ENCODE measurements around the gene TEAD2. TPM values are rescaled to one million over a fixed set of nuclear protein-coding genes. Genes with fewer than 3 reads are reported as not detected.
"Not testable (repeated sequence)": the region's sequence is repeated elsewhere in the genome, so short reads cannot be mapped to it uniquely, and the experiment has no call there.

The TEAD2 gene
- total and polyA plus RNA-seq, 2 donors (not counting 1 experiment from before 2014, with no cell fraction given): 5.8 to 12.0 TPM

DNA sequence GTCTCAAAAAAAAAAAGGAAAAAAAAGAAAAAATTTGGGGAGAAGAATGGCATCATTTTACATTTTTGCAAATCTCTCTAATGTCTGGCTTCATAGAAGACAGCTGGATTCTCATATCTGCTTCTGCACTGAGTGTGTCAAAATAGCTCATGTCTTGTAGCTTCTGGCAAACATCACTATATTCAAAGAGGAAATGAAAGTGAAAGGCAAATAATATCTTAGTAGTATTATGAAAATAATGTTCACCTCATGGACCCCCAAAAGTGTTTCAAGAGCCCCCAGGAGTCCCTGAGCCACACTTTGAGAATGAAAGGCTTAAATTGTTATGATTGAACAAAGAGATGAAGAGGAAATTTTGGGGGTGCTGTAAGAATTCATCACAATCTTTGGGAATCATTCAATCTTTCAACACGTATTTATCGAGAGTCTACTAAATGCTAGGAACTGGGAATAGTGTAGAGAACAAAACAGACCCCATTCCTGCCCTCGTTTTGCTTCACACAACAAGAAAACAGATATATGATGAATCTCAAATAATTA, 36.0 kb downstream of the TEAD2 start:
- ATAC-seq (ENCODE audit: low read depth): peak; percentile 60

DNA sequence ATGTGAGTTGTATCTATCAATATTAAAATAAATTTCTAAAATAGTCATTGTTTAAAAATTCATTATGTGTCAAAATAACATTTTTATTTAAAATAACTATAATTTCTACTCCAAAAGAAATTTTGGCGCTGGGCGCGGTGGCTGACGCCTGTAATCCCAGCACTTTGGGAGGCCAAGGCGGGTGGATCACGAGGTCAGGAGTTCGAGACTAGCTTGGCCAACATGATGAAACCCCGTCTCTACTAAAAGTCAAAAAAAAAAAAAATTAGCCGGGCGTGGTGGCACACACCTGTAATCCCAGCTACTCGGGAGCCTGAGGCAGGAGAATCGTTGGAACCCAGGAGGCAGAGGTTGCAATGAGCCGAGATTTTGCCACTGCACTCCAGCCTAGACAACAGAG, 36.5 kb downstream of the TEAD2 start:
- WGBS (ENCODE audit: insufficient coverage): 65% methylated on average over 7 of the region's 13 CpGs
- H3K27me3 ChIP-seq (replicated peaks in 1 of 4; ENCODE audit: control extremely low read depth in 1 of 4, control insufficient read depth in 3 of 4, insufficient read depth in 4 of 4, low read length in 3 of 4); ATAC-seq (ENCODE audit: low read depth); DNase-seq; H3K27me3 Mint-ChIP-seq; H4K20me1 ChIP-seq (ENCODE audit: control insufficient read depth, insufficient read depth, low read length, poor library complexity, severe bottlenecking); H3K9me3 Mint-ChIP-seq (ENCODE audit: insufficient read depth); H2AFZ ChIP-seq (ENCODE audit: insufficient read depth, low read depth, low read length, poor library complexity, severe bottlenecking); H3K36me3 ChIP-seq (replicated peaks in 1 of 2; ENCODE audit: control extremely low read depth in 1 of 2, control insufficient read depth in 1 of 2, extremely low read depth in 1 of 2, insufficient read depth in 2 of 2, low read length in 1 of 2): not testable (repeated sequence)
- Mint-ChIP-seq H3K27ac (peak overlapping the region; percentile 95), H3K4me3 (peak overlapping the region; percentile 77), H3K4me1 (peaks cover 68% of the 10 kb centered on the region)
- H3K4me1 ChIP-seq (ENCODE audit: control insufficient read depth in 2 of 2, insufficient read depth in 2 of 2, low read length in 2 of 2): peaks cover 69 to 75% of the 10 kb centered on the region in 2 donors
- peaks cover 47% of the 10 kb centered on the region for H3K79me2 ChIP-seq (ENCODE audit: control insufficient read depth, insufficient read depth, low read length)
- intact Hi-C loops (cut with micrococcal nuclease): loop anchor here (1.0 to 5.0 kb wide), 3 partner anchors 9 to 37 kb away; partner anchors contain the start of genes DKKL1 and TEAD2
- H3K9ac ChIP-seq (ENCODE audit: low read length): peak overlapping the region; percentile 23
- H3K4me3 ChIP-seq (ENCODE audit: control extremely low read depth in 1 of 5, extremely low read depth in 1 of 5, insufficient read depth in 1 of 5, low read depth in 2 of 5, low read length in 4 of 5): peak overlapping the region in 2 of 5 experiments; percentile 15 to 50
- peaks cover 4 to 32% (median 10%) of the 10 kb centered on the region in 3 donors for H3K9me3 ChIP-seq (ENCODE audit: control extremely low read depth in 1 of 3, control insufficient read depth in 2 of 3, insufficient read depth in 1 of 3, low read length in 2 of 3)
- peak overlapping the region; percentile 69 to 93 for H3K27ac ChIP-seq (ENCODE audit: low read length in 2 of 2)
- CTCF ChIA-PET: interaction anchor here (0.6 to 7.7 kb wide), 18 partner anchors 9 to 600 kb away, joined by 3 to 51 read pairs (median 4); partner anchors contain the start of gene CD37
- POLR2A ChIA-PET: interaction anchor here (0.6 to 5.2 kb wide), 9 partner anchors 9 to 315 kb away, joined by 3 to 59 read pairs (median 4); partner anchors contain the start of gene CD37
- peak overlapping the region; percentile 66 for H3K4me2 ChIP-seq (replicated peaks; ENCODE audit: low read depth, low read length, poor library complexity, severe bottlenecking)

More for the DNA sequence above, 36.0 kb downstream of the TEAD2 start:
- Mint-ChIP-seq H3K27ac (peak overlapping the region; percentile 91), H3K9me3 (ENCODE audit: insufficient read depth) (no peaks in the 10 kb centered on the region), H3K4me3 (peak overlapping the region; percentile 77), H3K4me1 (peaks cover 71% of the 10 kb centered on the region), H3K27me3 (no peaks in the 10 kb centered on the region)
- H3K4me2 ChIP-seq (replicated peaks; ENCODE audit: low read depth, low read length, poor library complexity, severe bottlenecking): peak overlapping the region; percentile 66
- POLR2A ChIA-PET: interaction anchor here (0.5 to 5.2 kb wide), 11 partner anchors 8 to 314 kb away, joined by 3 to 59 read pairs (median 4); partner anchors contain the start of gene CD37
- peak; percentile 76 for DNase-seq
- H3K4me3 ChIP-seq (ENCODE audit: control extremely low read depth in 1 of 5, extremely low read depth in 1 of 5, insufficient read depth in 1 of 5, low read depth in 2 of 5, low read length in 4 of 5): peak overlapping the region in 2 of 5 experiments; percentile 17 to 50
- CTCF ChIA-PET: interaction anchor here (0.6 to 7.7 kb wide), 19 partner anchors 8 to 601 kb away, joined by 3 to 51 read pairs (median 4); partner anchors contain the start of gene CD37
- intact Hi-C loops (cut with micrococcal nuclease): loop anchor here (1.0 to 5.0 kb wide), 3 partner anchors 8 to 36 kb away; partner anchors contain the start of genes DKKL1 and TEAD2
- no CpG with 5 or more reads among the region's 3 CpGs for WGBS (ENCODE audit: insufficient coverage)
- no peak for TF ChIP-seq EZH2 (IDR thresholded peaks at IDR 0.05; ENCODE audit: borderline replicate concordance, insufficient read depth, low read depth, low read length, poor library complexity, severe bottlenecking)
- TF ChIP-seq, protein P1, sequence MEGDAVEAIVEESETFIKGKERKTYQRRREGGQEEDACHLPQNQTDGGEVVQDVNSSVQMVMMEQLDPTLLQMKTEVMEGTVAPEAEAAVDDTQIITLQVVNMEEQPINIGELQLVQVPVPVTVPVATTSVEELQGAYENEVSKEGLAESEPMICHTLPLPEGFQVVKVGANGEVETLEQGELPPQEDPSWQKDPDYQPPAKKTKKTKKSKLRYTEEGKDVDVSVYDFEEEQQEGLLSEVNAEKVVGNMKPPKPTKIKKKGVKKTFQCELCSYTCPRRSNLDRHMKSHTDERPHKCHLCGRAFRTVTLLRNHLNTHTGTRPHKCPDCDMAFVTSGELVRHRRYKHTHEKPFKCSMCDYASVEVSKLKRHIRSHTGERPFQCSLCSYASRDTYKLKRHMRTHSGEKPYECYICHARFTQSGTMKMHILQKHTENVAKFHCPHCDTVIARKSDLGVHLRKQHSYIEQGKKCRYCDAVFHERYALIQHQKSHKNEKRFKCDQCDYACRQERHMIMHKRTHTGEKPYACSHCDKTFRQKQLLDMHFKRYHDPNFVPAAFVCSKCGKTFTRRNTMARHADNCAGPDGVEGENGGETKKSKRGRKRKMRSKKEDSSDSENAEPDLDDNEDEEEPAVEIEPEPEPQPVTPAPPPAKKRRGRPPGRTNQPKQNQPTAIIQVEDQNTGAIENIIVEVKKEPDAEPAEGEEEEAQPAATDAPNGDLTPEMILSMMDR (IDR thresholded peaks at IDR 0.05): no peak
- H2AFZ ChIP-seq (ENCODE audit: insufficient read depth, low read depth, low read length, poor library complexity, severe bottlenecking): peak overlapping the region; percentile 57
- peaks cover 74 to 80% of the 10 kb centered on the region in 2 donors for H3K4me1 ChIP-seq (ENCODE audit: control insufficient read depth in 2 of 2, insufficient read depth in 2 of 2, low read length in 2 of 2)
- H3K36me3 ChIP-seq (replicated peaks in 1 of 2; ENCODE audit: control extremely low read depth in 1 of 2, control insufficient read depth in 1 of 2, extremely low read depth in 1 of 2, insufficient read depth in 2 of 2, low read length in 1 of 2): peaks cover 0 to 5% of the 10 kb centered on the region in 2 experiments
- H3K9me3 ChIP-seq (ENCODE audit: control extremely low read depth in 1 of 3, control insufficient read depth in 2 of 3, insufficient read depth in 1 of 3, low read length in 2 of 3): peaks cover 4 to 31% (median 6%) of the 10 kb centered on the region in 3 donors
- peak overlapping the region; percentile 69 to 93 for H3K27ac ChIP-seq (ENCODE audit: low read length in 2 of 2)
- H3K9ac ChIP-seq (ENCODE audit: low read length): peak overlapping the region; percentile 23
- H3K27me3 ChIP-seq (replicated peaks in 1 of 4; ENCODE audit: control extremely low read depth in 1 of 4, control insufficient read depth in 3 of 4, insufficient read depth in 4 of 4, low read length in 3 of 4): no peaks in the 10 kb centered on the region
- peaks cover 52% of the 10 kb centered on the region for H3K79me2 ChIP-seq (ENCODE audit: control insufficient read depth, insufficient read depth, low read length)
- no peaks in the 10 kb centered on the region for H4K20me1 ChIP-seq (ENCODE audit: control insufficient read depth, insufficient read depth, low read length, poor library complexity, severe bottlenecking)

Data from B cell (primary cell).